A673 (cell line): ENCODE data around the gene BPI. TPM values are rescaled to one million over a fixed set of nuclear protein-coding genes. Genes with fewer than 3 reads are reported as not detected.
A peak's percentile ranks its signal among the peaks of the same experiment; 100 is the strongest.

Source experiments
- BruUV-seq: library from RNA; stranded (reverse); fragments of 400-500 nt; replicated peaks from 2 replicates; lab custom pipeline; 2021; lab: Mats Ljungman, UMichigan
- CTCF ChIA-PET: fragments of 300-600 bp; sonication (Branson Sonifier 250); formaldehyde crosslinking; loops from one replicate; lab custom pipeline; 2022; ENCODE audit warnings: antibody characterized with exemption; lab: Charles Lee
- POLR2A ChIA-PET: fragments of 300-600 bp; sonication (Branson Sonifier 250); formaldehyde crosslinking; loops from one replicate; lab custom pipeline; 2022; ENCODE audit warnings: antibody characterized with exemption; ENCODE audit not compliant: low non-redundant PET; lab: Charles Lee
- DNase-seq: peaks from one replicate; pipeline ENCODE4 v3.0.0-alpha.2; 2015; ENCODE audit warnings: low spot score
- H3K27ac ChIP-seq: fragments of 200-600 bp; sonication (generic); 2 replicates; pipeline ENCODE4 v1.5.1; 2016; ENCODE audit warnings: mixed run types, low read depth, mild to moderate bottlenecking, mixed read lengths, antibody characterized with exemption, low read length; ENCODE audit not compliant: poor library complexity, severe bottlenecking
- H3K27me3 ChIP-seq: fragments of 200-600 bp; sonication (generic); replicated peaks from 2 replicates; pipeline ENCODE4 v1.6.1; 2017; ENCODE audit warnings: mixed run types, low read depth, mild to moderate bottlenecking, mixed read lengths, antibody characterized with exemption, low read length; ENCODE audit not compliant: insufficient read depth, poor library complexity
- H3K36me3 ChIP-seq: fragments of 200-600 bp; sonication (generic); 2 replicates; pipeline ENCODE4 v1.6.1; 2016; ENCODE audit warnings: mixed run types, mild to moderate bottlenecking, mixed read lengths, antibody characterized with exemption, low read length; ENCODE audit not compliant: insufficient read depth, poor library complexity, severe bottlenecking
- H3K4me1 ChIP-seq: fragments of 200-600 bp; sonication (generic); 2 replicates; pipeline ENCODE4 v1.6.1; 2017; ENCODE audit warnings: mixed run types, mild to moderate bottlenecking, mixed read lengths, antibody characterized with exemption, low read length; ENCODE audit not compliant: insufficient read depth, poor library complexity, severe bottlenecking
- H3K4me3 ChIP-seq: fragments of 200-600 bp; sonication (generic); 2 replicates; pipeline ENCODE4 v1.5.1; 2016; ENCODE audit warnings: low read depth, mixed run types, mild to moderate bottlenecking, mixed read lengths, low read length; ENCODE audit not compliant: poor library complexity, severe bottlenecking
- H3K9me3 ChIP-seq: fragments of 200-600 bp; sonication (generic); 2 replicates; pipeline ENCODE4 v1.6.1; 2016; ENCODE audit warnings: mixed run types, low read depth, mild to moderate bottlenecking, mixed read lengths, antibody characterized with exemption, low read length; ENCODE audit not compliant: poor library complexity, severe bottlenecking
- CTCF ChIP-seq: fragments of 300-800, 200-600 bp; sonication (generic); conservative IDR thresholded peaks from 2 replicates; pipeline ENCODE4 v1.5.1; 2017; ENCODE audit warnings: low read depth, mild to moderate bottlenecking, antibody characterized with exemption, low read length, moderate library complexity, mixed read lengths
- EZH2 ChIP-seq: fragments of 200-600 bp; sonication (generic); IDR thresholded peaks from 2 replicates; pipeline ENCODE4 v1.6.1; 2017; ENCODE audit warnings: borderline replicate concordance, low read depth, mild to moderate bottlenecking, mixed read lengths, antibody characterized with exemption, low read length; ENCODE audit not compliant: poor library complexity, severe bottlenecking
- intact Hi-C: fragments of 100-400 bp; cut with micrococcal nuclease; formaldehyde crosslinking; loops from one replicate; pipeline ENCODE4 v1.10.0; 2022; ENCODE audit not compliant: unreplicated experiment
- total RNA-seq: library from RNA; stranded (reverse); gene quantifications from 2 replicates; pipeline ENCODE4 v1.2.3, GENCODE V29; 2021

The BPI gene
- total RNA-seq, 1 experiment from 2014 or later = not detected

GRCh38 chr20:38315290-38315966 lies 11.5 kb downstream of the BPI start:
- peak; percentile 9 for DNase-seq
- intact Hi-C loops = no loop called here
- no TSS peak for BruUV-seq
- TF ChIP-seq EZH2 = no peak
- TF ChIP-seq CTCF = 0 out of 2 replicates have a peak, but pooled peaks have one; percentile 11
- Histone ChIP-seq H3K4me3 (no peak overlapping the region), H3K36me3 (no peaks in the 10 kb centered on the region), H3K9me3 (no peaks in the 10 kb centered on the region), H3K27ac (no peak overlapping the region), H3K4me1 (no peaks in the 10 kb centered on the region), H3K27me3 (peaks cover 19% of the 10 kb centered on the region)
- ChIA-PET POLR2A (no interaction called here), CTCF (interaction anchor here (0.6 to 0.7 kb wide), 2 partner anchors 145 to 233 kb away, joined by 3 to 4 read pairs; no protein-coding TSS in a partner anchor)

GRCh38 chr20:38316341-38316740 lies 12.4 kb downstream of the BPI start:
- POLR2A ChIA-PET = no interaction called here
- intact Hi-C loops = no loop called here
- no peak overlapping the region for H3K4me3 ChIP-seq
- H3K9me3 ChIP-seq = no peaks in the 10 kb centered on the region
- H3K27ac ChIP-seq = no peak overlapping the region
- CTCF ChIA-PET = no interaction called here
- peaks cover 21% of the 10 kb centered on the region for H3K27me3 ChIP-seq
- H3K36me3 ChIP-seq = no peaks in the 10 kb centered on the region
- DNase-seq = no peak
- BruUV-seq = no TSS peak
- no peaks in the 10 kb centered on the region for H3K4me1 ChIP-seq
- TF ChIP-seq EZH2 (no peak), CTCF (no peak)

GRCh38 chr20:38317422-38317821 lies 13.5 kb downstream of the BPI start:
- Histone ChIP-seq H3K27me3 (peaks cover 26% of the 10 kb centered on the region), H3K4me3 (no peak overlapping the region), H3K9me3 (no peaks in the 10 kb centered on the region), H3K4me1 (no peaks in the 10 kb centered on the region), H3K36me3 (no peaks in the 10 kb centered on the region), H3K27ac (no peak overlapping the region)
- intact Hi-C loops = no loop called here
- POLR2A ChIA-PET = no interaction called here
- CTCF ChIA-PET = no interaction called here
- DNase-seq = no peak
- TF ChIP-seq CTCF = no peak
- no peak for TF ChIP-seq EZH2
- BruUV-seq = no TSS peak
